Thoracic aorta (tissue), 2 donors: Measurements from ENCODE around the gene SIMC1. TPM values are rescaled to one million over a fixed set of nuclear protein-coding genes. Genes with fewer than 3 reads are reported as not detected.
"Not testable (repeated sequence)": the region's sequence is repeated elsewhere in the genome, so short reads cannot be mapped to it uniquely, and the experiment has no call there.

ENCODE experiments used
- ATAC-seq: fragments of 150-250 bp; one replicate; pipeline ENCODE4 v1.8.0; 2017; ENCODE audit warnings: low read depth; ENCODE audit not compliant: insufficient number of reproducible peaks, low FRiP score
- DNase-seq: peaks from one replicate; pipeline ENCODE4 v3.0.0-alpha.2; 2020; ENCODE audit warnings: low spot score
- H3K27ac ChIP-seq, 2 donors: fragments of 200-600 bp; sonication (generic); 1 replicate in 1 of 2; 2 replicates in 1 of 2; pipeline ENCODE4 v1.5.1; 2016; ENCODE audit warnings: mild to moderate bottlenecking in 2 of 2, moderate library complexity in 2 of 2
- H3K27me3 ChIP-seq: fragments of 200-600 bp; sonication (generic); replicated peaks from 2 replicates; pipeline ENCODE4 v1.6.0; 2016; ENCODE audit warnings: mild to moderate bottlenecking; ENCODE audit not compliant: insufficient read depth
- H3K36me3 ChIP-seq: fragments of 200-600 bp; sonication (generic); one replicate; pipeline ENCODE4 v1.5.1; 2016
- H3K4me1 ChIP-seq, 2 donors: fragments of 200-600 bp; sonication (generic); 1 replicate in 1 of 2; 2 replicates in 1 of 2; pipeline versions ENCODE4 v1.5.1 to v1.6.0; 2016; ENCODE audit warnings: low read depth in 2 of 2, mild to moderate bottlenecking in 1 of 2; ENCODE audit not compliant: control insufficient read depth in 1 of 2
- H3K4me3 ChIP-seq: fragments of 200-600 bp; sonication (generic); 2 replicates; pipeline ENCODE4 v1.5.1; 2016; ENCODE audit warnings: mild to moderate bottlenecking
- H3K9me3 ChIP-seq: fragments of 200-600 bp; sonication (generic); 2 replicates; pipeline ENCODE4 v1.5.1; 2016
- total RNA-seq, 2 donors: library from RNA; depleted of rRNA; stranded (reverse); fragments of >200 nt; gene quantifications; one replicate each; pipeline versions ENCODE4 v1.1.0 to v1.2.3, GENCODE V29; 2016
- TF ChIP-seq, protein P1 (sequence below): fragments of 200-600 bp; sonication (generic); IDR thresholded peaks from one replicate; pipeline ENCODE4 v1.5.1; 2019; ENCODE audit warnings: antibody characterized with exemption

SIMC1 gene
- total RNA-seq, 2 donors from 2014 or later = 17.7 to 20.3 TPM

GRCh38 chr5:176235155-176235554 is 3.1 kb upstream of the SIMC1 start:
- H3K27ac ChIP-seq, H3K27me3 ChIP-seq, DNase-seq, H3K9me3 ChIP-seq, H3K36me3 ChIP-seq, H3K4me1 ChIP-seq, H3K4me3 ChIP-seq: not testable (repeated sequence)
- TF ChIP-seq, protein P1, sequence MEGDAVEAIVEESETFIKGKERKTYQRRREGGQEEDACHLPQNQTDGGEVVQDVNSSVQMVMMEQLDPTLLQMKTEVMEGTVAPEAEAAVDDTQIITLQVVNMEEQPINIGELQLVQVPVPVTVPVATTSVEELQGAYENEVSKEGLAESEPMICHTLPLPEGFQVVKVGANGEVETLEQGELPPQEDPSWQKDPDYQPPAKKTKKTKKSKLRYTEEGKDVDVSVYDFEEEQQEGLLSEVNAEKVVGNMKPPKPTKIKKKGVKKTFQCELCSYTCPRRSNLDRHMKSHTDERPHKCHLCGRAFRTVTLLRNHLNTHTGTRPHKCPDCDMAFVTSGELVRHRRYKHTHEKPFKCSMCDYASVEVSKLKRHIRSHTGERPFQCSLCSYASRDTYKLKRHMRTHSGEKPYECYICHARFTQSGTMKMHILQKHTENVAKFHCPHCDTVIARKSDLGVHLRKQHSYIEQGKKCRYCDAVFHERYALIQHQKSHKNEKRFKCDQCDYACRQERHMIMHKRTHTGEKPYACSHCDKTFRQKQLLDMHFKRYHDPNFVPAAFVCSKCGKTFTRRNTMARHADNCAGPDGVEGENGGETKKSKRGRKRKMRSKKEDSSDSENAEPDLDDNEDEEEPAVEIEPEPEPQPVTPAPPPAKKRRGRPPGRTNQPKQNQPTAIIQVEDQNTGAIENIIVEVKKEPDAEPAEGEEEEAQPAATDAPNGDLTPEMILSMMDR = peak; percentile 33
- ATAC-seq = peak; percentile 8

DNA sequence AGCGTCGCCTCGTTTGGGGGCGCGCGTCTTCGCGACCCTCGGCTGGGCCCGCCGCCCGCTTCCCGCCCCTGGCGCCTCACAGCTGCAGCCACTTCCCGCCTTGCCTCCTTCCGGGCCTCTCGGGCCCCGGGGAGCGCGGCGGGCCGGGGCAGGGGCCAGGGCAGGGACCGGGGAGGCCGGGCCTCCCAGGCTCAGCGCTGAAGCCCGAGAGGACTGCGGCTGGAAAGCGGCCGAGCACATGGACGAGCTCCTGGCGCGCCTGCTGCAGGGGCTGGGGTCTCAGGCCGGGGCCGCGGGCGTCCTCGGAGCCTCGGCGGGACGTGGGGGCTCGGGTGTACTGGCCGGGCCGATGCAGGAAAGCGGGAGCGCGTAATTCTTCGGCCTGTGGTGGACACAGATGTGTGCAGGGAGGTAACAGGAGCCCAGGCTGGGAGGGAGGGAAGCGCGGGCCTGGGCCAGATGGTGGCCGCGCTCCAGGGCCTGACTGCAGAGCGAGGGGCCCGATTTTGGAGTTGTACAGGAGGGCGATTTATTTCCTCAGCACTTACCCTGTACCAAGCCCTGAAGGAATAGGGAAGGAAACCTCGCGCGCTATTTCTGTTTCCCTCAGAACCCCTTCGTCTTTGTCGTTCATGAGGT is 540 bp downstream of the SIMC1 start:
- not testable (repeated sequence) for H3K9me3 ChIP-seq, H3K36me3 ChIP-seq, H3K4me1 ChIP-seq, H3K27me3 ChIP-seq, H3K27ac ChIP-seq, ATAC-seq, DNase-seq
- peak overlapping the region; percentile 69 for H3K4me3 ChIP-seq

- H3K4me1 ChIP-seq, H3K4me3 ChIP-seq, ATAC-seq, H3K36me3 ChIP-seq, H3K9me3 ChIP-seq, H3K27me3 ChIP-seq, H3K27ac ChIP-seq, DNase-seq: not testable (repeated sequence)
Measured at GRCh38 chr5:176239304-176239703, 1.1 kb downstream of the SIMC1 start.

DNA sequence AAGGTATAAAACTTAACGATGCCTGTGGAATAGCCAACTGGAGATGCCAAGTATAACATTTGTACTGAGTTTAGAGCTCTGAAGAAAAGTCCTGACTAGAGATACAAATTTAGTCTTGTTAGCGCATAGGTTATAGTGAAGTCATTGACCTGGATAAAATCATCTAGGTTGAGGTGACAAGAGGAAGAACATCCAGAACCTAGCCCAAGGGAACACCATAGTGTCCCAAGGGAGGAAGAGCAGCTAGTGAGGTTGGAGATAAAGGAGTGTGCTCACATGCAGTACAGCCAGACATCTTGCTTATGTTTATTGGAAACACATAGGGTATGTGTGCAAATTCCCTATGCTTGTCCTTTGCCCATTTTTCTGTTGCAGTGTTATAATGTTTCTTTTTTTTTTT is 6.1 kb downstream of the SIMC1 start:
- not testable (repeated sequence) for DNase-seq, ATAC-seq, H3K9me3 ChIP-seq, H3K4me1 ChIP-seq, H3K36me3 ChIP-seq, H3K27me3 ChIP-seq, H3K4me3 ChIP-seq, H3K27ac ChIP-seq

DNA sequence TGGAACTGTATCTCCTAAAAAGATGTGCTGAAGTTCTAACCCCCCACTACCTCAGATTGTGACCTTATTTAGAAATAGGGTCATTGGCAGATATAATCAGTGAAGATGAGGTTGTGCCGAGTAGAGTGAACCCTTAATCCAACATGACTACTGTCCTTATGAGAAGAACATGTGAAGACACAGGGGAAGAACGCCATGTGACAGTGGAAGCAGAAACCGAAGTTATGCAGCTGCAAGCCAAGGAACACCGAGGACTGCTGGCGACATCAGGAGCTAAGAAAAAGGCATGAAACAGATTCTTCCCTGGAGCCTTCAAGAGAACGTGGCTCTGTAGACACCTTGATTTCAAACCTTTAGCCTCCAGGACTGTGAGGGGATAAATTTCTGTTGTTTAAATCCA is 6.8 kb downstream of the SIMC1 start:
- not testable (repeated sequence) for H3K27me3 ChIP-seq, H3K9me3 ChIP-seq, H3K36me3 ChIP-seq, H3K4me3 ChIP-seq, H3K4me1 ChIP-seq, DNase-seq, H3K27ac ChIP-seq, ATAC-seq

- DNase-seq, H3K27me3 ChIP-seq, H3K9me3 ChIP-seq, H3K36me3 ChIP-seq, ATAC-seq, H3K27ac ChIP-seq, H3K4me3 ChIP-seq, H3K4me1 ChIP-seq: not testable (repeated sequence)
Measured at GRCh38 chr5:176245489-176245888, 7.3 kb downstream of the SIMC1 start.

DNA sequence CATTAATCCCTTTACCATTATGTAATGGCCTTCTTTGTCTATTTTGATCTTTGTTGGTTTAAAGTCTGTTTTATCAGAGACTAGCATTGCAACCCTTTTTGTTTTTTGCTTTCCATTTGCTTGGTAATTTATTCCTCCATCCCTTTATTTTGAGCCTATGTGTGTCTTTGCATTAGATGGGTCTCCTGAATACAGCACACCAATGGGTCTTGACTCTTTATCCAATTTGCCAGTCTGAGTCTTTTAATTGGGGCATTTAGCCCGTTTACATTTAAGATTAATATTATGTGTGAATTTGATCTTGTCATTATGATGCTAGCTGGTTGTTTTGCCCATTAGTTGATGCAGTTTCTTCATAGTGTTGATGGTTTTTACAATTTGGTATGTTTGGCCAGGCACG is 12.5 kb downstream of the SIMC1 start:
- not testable (repeated sequence) for H3K4me1 ChIP-seq, H3K27me3 ChIP-seq, H3K9me3 ChIP-seq, H3K4me3 ChIP-seq, DNase-seq, H3K36me3 ChIP-seq, H3K27ac ChIP-seq, ATAC-seq

DNA sequence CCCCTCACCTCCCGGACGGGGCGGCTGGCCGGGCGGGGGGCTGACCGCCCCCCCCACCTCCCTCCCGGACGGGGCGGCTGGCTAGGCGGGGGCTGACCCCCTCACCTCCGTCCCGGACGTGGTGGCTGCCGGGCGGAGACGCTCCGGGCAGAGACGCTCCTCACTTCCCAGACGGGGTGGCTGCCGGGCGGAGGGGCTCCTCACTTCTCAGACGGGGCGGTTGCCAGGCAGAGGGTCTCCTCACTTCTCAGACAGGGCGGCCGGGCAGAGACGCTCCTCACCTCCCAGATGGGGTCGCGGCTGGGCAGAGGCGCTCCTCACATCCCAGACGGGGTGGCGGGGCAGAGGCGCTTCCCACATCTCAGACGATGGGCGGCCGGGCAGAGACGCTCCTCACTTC is 13.9 kb downstream of the SIMC1 start:
- not testable (repeated sequence) for H3K9me3 ChIP-seq, H3K27me3 ChIP-seq, ATAC-seq, H3K27ac ChIP-seq, H3K36me3 ChIP-seq, H3K4me3 ChIP-seq, DNase-seq, H3K4me1 ChIP-seq

DNA sequence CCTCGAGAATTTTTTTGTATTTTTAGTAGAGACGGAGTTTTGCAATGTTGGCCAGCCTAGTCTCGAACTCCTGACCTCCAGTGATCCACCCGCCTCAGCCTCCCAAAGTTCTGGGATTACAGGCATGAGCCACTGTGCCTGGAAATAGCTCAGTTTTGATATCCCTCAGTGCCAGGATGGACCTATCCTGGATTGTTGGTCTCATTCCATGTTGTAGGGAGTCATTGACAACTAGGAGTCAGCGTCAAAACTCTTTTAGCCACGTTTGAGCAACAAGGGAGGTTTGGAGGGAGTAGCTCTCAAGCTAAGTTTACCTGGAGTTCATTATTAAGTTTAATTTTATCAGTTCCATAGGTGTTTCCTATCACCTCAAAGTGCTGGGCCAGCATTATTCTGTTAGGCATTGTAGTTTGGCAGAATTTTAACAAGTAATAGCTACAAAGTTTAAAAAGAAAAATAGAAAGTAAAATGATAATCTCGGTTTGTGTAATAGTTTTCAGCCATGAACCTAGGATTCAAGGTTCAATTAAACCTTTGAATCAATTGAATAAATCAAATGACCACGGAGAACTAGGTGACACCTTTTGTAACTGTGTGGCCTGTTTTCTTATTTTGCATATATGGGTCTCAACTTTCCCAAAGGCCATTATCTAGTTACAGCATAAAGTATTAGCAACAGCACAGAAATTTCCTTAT is 15.3 kb downstream of the SIMC1 start:
- not testable (repeated sequence) for H3K4me3 ChIP-seq, H3K27me3 ChIP-seq, DNase-seq, H3K36me3 ChIP-seq, H3K4me1 ChIP-seq, ATAC-seq, H3K27ac ChIP-seq, H3K9me3 ChIP-seq

GRCh38 chr5:176254066-176254393 is 15.8 kb downstream of the SIMC1 start:
- not testable (repeated sequence) for H3K36me3 ChIP-seq, H3K9me3 ChIP-seq, DNase-seq, ATAC-seq, H3K4me1 ChIP-seq, H3K27me3 ChIP-seq, H3K27ac ChIP-seq, H3K4me3 ChIP-seq

- not testable (repeated sequence) for H3K4me3 ChIP-seq, H3K27me3 ChIP-seq, H3K4me1 ChIP-seq
Measured at GRCh38 chr5:176257871-176258505, 19.8 kb downstream of the SIMC1 start.

More at GRCh38 chr5:176257871-176258505, 19.8 kb downstream of the SIMC1 start:
- H3K36me3 ChIP-seq, ATAC-seq, DNase-seq, H3K27ac ChIP-seq, H3K9me3 ChIP-seq: not testable (repeated sequence)
